OCI-LY3 (cell line): ENCODE data around the gene TAS2R60.
"Not testable (repeated sequence)": the region's sequence is repeated elsewhere in the genome, so short reads cannot be mapped to it uniquely, and the experiment has no call there.

Experiments
- H2AFZ ChIP-seq: fragments of 200-600, 300-600 bp; shearing (Covaris generic); 2 replicates; pipeline ENCODE4 v1.6.0; 2014; ENCODE audit warnings: antibody characterized with exemption, low read depth, low read length
- H3K27ac ChIP-seq: fragments of 200-600, 300-600 bp; sonication (generic); 2 replicates; pipeline ENCODE4 v1.5.1; 2014; ENCODE audit warnings: mild to moderate bottlenecking, low read length, moderate library complexity, mixed read lengths
- H3K27me3 ChIP-seq: fragments of 200-600, 300-600 bp; sonication (generic); 2 replicates; pipeline ENCODE4 v1.6.1; 2014; ENCODE audit warnings: low read depth, low read length, mixed read lengths
- H3K36me3 ChIP-seq: fragments of 200-600, 300-600 bp; sonication (generic); replicated peaks from 2 replicates; pipeline ENCODE3; 2014; ENCODE audit warnings: low read depth, low read length, mixed read lengths
- H3K4me1 ChIP-seq: fragments of 300-600, 200-600 bp; sonication (generic); 2 replicates; pipeline ENCODE4 v1.6.1; 2014; ENCODE audit warnings: low read length, mixed read lengths
- H3K4me2 ChIP-seq: fragments of 200-600, 300-600 bp; sonication (generic); 2 replicates; pipeline ENCODE4 v1.6.1; 2014; ENCODE audit warnings: low read length, mixed read lengths
- H3K4me3 ChIP-seq: fragments of 300-600, 200-600 bp; sonication (generic); 2 replicates; pipeline ENCODE4 v1.5.1; 2014; ENCODE audit warnings: antibody characterized with exemption, mild to moderate bottlenecking, low read length, moderate library complexity
- H3K79me2 ChIP-seq: fragments of 300-600, 200-600 bp; shearing (Covaris generic); 2 replicates; pipeline ENCODE4 v1.6.1; 2014; ENCODE audit warnings: mild to moderate bottlenecking, low read length, mixed read lengths
- H3K9ac ChIP-seq: fragments of 300-600, 200-600 bp; shearing (Covaris generic); 2 replicates; pipeline ENCODE4 v1.6.0; 2014; ENCODE audit warnings: mild to moderate bottlenecking, low read length, moderate library complexity
- H3K9me3 ChIP-seq: fragments of 200-600, 300-600 bp; shearing (Covaris generic); 2 replicates; pipeline ENCODE4 v1.6.1; 2014; ENCODE audit warnings: low read length, mixed read lengths; ENCODE audit not compliant: insufficient read depth
- H4K20me1 ChIP-seq: fragments of 200-600, 300-600 bp; sonication (generic); 2 replicates; pipeline ENCODE4 v1.6.1; 2016; ENCODE audit warnings: low read length, mixed read lengths; ENCODE audit not compliant: insufficient read depth
- CTCF ChIP-seq: fragments of 200-600, 300-600 bp; sonication (generic); IDR thresholded peaks from 2 replicates; pipeline ENCODE4 v1.5.1; 2014; ENCODE audit warnings: antibody characterized with exemption, low read length, low read depth
- EZH2phosphoT487 ChIP-seq: fragments of 200-600 bp; shearing (Covaris generic); IDR thresholded peaks from 2 replicates; pipeline ENCODE4 v1.6.1; 2018; ENCODE audit warnings: antibody characterized with exemption, mixed run types, low read depth

Gene TAS2R60

GRCh38 chr7:143410521-143411004 lies 32.7 kb upstream of the TAS2R60 start:
- Histone ChIP-seq H3K27ac (no peak overlapping the region), H3K79me2 (no peaks in the 10 kb centered on the region), H3K27me3 (peaks cover 53% of the 10 kb centered on the region), H3K4me2 (peak overlapping the region; percentile 90), H3K9me3 (no peaks in the 10 kb centered on the region), H3K4me1 (peaks cover 27% of the 10 kb centered on the region), H3K4me3 (peak overlapping the region; percentile 56), H3K36me3 (no peaks in the 10 kb centered on the region), H4K20me1 (no peaks in the 10 kb centered on the region), H3K9ac (no peak overlapping the region), H2AFZ (peak overlapping the region; percentile 49; the same call in 1 of the 2 replicates)
- TF ChIP-seq EZH2phosphoT487 (no peak), CTCF (no peak)

GRCh38 chr7:143411976-143412708 lies 31.1 kb upstream of the TAS2R60 start:
- H3K27ac ChIP-seq: no peak overlapping the region
- peaks cover 27% of the 10 kb centered on the region for H3K4me1 ChIP-seq
- TF ChIP-seq EZH2phosphoT487 (no peak), CTCF (no peak)
- no peak overlapping the region for H3K4me3 ChIP-seq
- no peaks in the 10 kb centered on the region for H3K9me3 ChIP-seq
- H3K36me3 ChIP-seq: no peaks in the 10 kb centered on the region
- no peaks in the 10 kb centered on the region for H3K79me2 ChIP-seq
- no peak overlapping the region for H2AFZ ChIP-seq
- peaks cover 46% of the 10 kb centered on the region for H3K27me3 ChIP-seq
- no peaks in the 10 kb centered on the region for H4K20me1 ChIP-seq
- no peak overlapping the region for H3K9ac ChIP-seq
- no peak overlapping the region for H3K4me2 ChIP-seq

- H3K79me2 ChIP-seq: no peaks in the 10 kb centered on the region
- peaks cover 27% of the 10 kb centered on the region for H3K4me1 ChIP-seq
- no peak overlapping the region for H3K4me2 ChIP-seq
- no peak overlapping the region for H2AFZ ChIP-seq
- H3K4me3 ChIP-seq: no peak overlapping the region
- no peaks in the 10 kb centered on the region for H3K36me3 ChIP-seq
- H3K9me3 ChIP-seq: no peaks in the 10 kb centered on the region
- H4K20me1 ChIP-seq: no peaks in the 10 kb centered on the region
- H3K27ac ChIP-seq: no peak overlapping the region
- H3K9ac ChIP-seq: no peak overlapping the region
- TF ChIP-seq EZH2phosphoT487: no peak
- TF ChIP-seq CTCF: no peak
- H3K27me3 ChIP-seq: peaks cover 36% of the 10 kb centered on the region
These were observed 30.1 kb upstream of the TAS2R60 start for GRCh38 chr7:143413123-143413522.

GRCh38 chr7:143415209-143415608 lies 28.0 kb upstream of the TAS2R60 start:
- peaks cover 13% of the 10 kb centered on the region for H3K4me1 ChIP-seq
- H3K4me2 ChIP-seq, H3K27ac ChIP-seq, H3K36me3 ChIP-seq, H3K79me2 ChIP-seq, H2AFZ ChIP-seq, H3K9me3 ChIP-seq, H4K20me1 ChIP-seq, H3K4me3 ChIP-seq, H3K9ac ChIP-seq: not testable (repeated sequence)
- peaks cover 44% of the 10 kb centered on the region for H3K27me3 ChIP-seq
